Measurements from ENCODE around the gene CTU1.

CTU1 gene

GRCh38 chr19:51060973-51061372, 47.2 kb downstream of the CTU1 start:
- Histone ChIP-seq H3K9me3 (ENCODE audit: severe bottlenecking) (no peaks in the 10 kb centered on the region), H3K4me3 (ENCODE audit: severe bottlenecking) (no peak overlapping the region), H3K27ac (ENCODE audit: poor library complexity, severe bottlenecking) (no peak overlapping the region), H3K4me1 (ENCODE audit: insufficient read depth, poor library complexity, severe bottlenecking) (no peaks in the 10 kb centered on the region), H3K27me3 (ENCODE audit: insufficient read depth, poor library complexity, severe bottlenecking) (no peaks in the 10 kb centered on the region), H3K36me3 (ENCODE audit: low read depth) (no peaks in the 10 kb centered on the region)
- no peak for TF ChIP-seq CTCF (IDR thresholded peaks at IDR 0.05; ENCODE audit: poor library complexity, severe bottlenecking)
- ATAC-seq (ENCODE audit: low read depth): no peak
- no peak for DNase-seq (ENCODE audit: low spot score)

- no peak for TF ChIP-seq CTCF (IDR thresholded peaks at IDR 0.05; ENCODE audit: poor library complexity, severe bottlenecking)
- H3K4me1 ChIP-seq (ENCODE audit: insufficient read depth, poor library complexity, severe bottlenecking): no peaks in the 10 kb centered on the region
- no peaks in the 10 kb centered on the region for H3K27me3 ChIP-seq (ENCODE audit: insufficient read depth, poor library complexity, severe bottlenecking)
- DNase-seq (ENCODE audit: low spot score): no peak
- no peak overlapping the region for H3K4me3 ChIP-seq (ENCODE audit: severe bottlenecking)
- ATAC-seq (ENCODE audit: low read depth): no peak
- no peaks in the 10 kb centered on the region for H3K9me3 ChIP-seq (ENCODE audit: severe bottlenecking)
- no peak overlapping the region for H3K27ac ChIP-seq (ENCODE audit: poor library complexity, severe bottlenecking)
- H3K36me3 ChIP-seq (ENCODE audit: low read depth): no peaks in the 10 kb centered on the region
Observed at GRCh38 chr19:51060336-51060735, 47.9 kb downstream of the CTU1 start.

GRCh38 chr19:51059715-51060114, 48.5 kb downstream of the CTU1 start:
- no peak overlapping the region for H3K4me3 ChIP-seq (ENCODE audit: severe bottlenecking)
- no peak for TF ChIP-seq CTCF (IDR thresholded peaks at IDR 0.05; ENCODE audit: poor library complexity, severe bottlenecking)
- DNase-seq (ENCODE audit: low spot score): no peak
- H3K9me3 ChIP-seq (ENCODE audit: severe bottlenecking): no peaks in the 10 kb centered on the region
- no peaks in the 10 kb centered on the region for H3K36me3 ChIP-seq (ENCODE audit: low read depth)
- ATAC-seq (ENCODE audit: low read depth): no peak
- H3K27ac ChIP-seq (ENCODE audit: poor library complexity, severe bottlenecking): no peak overlapping the region
- no peaks in the 10 kb centered on the region for H3K27me3 ChIP-seq (ENCODE audit: insufficient read depth, poor library complexity, severe bottlenecking)
- no peaks in the 10 kb centered on the region for H3K4me1 ChIP-seq (ENCODE audit: insufficient read depth, poor library complexity, severe bottlenecking)

GRCh38 chr19:51055866-51056265, 52.3 kb downstream of the CTU1 start:
- Histone ChIP-seq H3K4me3 (ENCODE audit: severe bottlenecking) (no peak overlapping the region), H3K27ac (ENCODE audit: poor library complexity, severe bottlenecking) (no peak overlapping the region), H3K27me3 (ENCODE audit: insufficient read depth, poor library complexity, severe bottlenecking) (no peaks in the 10 kb centered on the region), H3K36me3 (ENCODE audit: low read depth) (no peaks in the 10 kb centered on the region), H3K9me3 (ENCODE audit: severe bottlenecking) (no peaks in the 10 kb centered on the region), H3K4me1 (ENCODE audit: insufficient read depth, poor library complexity, severe bottlenecking) (no peaks in the 10 kb centered on the region)
- ATAC-seq (ENCODE audit: low read depth): no peak
- TF ChIP-seq CTCF (IDR thresholded peaks at IDR 0.05; ENCODE audit: poor library complexity, severe bottlenecking): no peak
- DNase-seq (ENCODE audit: low spot score): no peak

Data from RWPE2 (cell line).